ENCODE results near the gene TNK1.
A peak's percentile ranks its signal among the peaks of the same experiment; 100 is the strongest.
"Not testable (repeated sequence)": the region's sequence is repeated elsewhere in the genome, so short reads cannot be mapped to it uniquely, and the experiment has no call there.

The TNK1 gene

DNA sequence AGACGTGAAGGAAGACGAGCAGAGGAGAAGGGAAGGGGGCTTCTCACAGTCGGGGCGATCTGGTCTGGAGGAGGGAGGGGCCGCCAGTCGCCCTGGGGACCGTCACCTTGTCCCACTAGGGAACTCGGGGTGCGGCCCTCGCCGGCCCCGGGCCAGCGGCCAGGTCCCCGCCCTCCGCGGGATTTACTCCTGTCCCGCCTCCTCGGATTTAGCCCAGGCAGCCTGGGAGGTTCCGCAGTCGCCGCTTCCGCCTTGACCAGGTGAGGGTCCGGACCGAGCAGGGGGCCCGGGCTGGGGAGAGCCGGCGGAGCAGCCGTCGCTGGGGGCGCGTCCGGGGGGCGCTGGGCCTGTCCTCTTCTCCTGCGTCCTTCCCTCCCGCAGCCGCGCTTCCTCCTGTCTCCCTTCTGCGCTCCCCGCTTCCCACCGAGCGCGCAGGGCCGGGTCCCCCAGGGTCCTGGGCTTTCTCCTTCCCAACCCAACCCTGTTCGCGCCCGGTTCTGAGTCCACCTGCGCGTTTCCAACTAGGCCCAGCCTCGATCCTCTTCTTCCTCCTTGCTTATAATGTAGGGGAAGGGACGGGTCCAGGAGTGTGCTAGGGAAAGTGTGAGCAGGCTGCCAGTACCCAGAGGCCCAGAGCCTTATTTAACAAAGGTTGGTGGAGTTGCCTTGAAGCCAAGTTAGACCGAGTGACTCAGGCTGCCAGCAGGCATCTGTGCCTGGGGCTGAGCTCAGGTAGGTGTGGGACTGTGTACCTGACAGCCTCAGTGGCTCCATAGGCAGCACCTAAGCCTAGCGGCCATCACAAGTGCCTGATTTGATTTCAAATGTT, at the start of gene TNK1:
Gene TNK1 (plus strand): TSS at position 235 of the 829 bp plus-strand sequence. CDS start 1,838 bp downstream, outside the sequence.
- TF ChIP-seq, protein P1, sequence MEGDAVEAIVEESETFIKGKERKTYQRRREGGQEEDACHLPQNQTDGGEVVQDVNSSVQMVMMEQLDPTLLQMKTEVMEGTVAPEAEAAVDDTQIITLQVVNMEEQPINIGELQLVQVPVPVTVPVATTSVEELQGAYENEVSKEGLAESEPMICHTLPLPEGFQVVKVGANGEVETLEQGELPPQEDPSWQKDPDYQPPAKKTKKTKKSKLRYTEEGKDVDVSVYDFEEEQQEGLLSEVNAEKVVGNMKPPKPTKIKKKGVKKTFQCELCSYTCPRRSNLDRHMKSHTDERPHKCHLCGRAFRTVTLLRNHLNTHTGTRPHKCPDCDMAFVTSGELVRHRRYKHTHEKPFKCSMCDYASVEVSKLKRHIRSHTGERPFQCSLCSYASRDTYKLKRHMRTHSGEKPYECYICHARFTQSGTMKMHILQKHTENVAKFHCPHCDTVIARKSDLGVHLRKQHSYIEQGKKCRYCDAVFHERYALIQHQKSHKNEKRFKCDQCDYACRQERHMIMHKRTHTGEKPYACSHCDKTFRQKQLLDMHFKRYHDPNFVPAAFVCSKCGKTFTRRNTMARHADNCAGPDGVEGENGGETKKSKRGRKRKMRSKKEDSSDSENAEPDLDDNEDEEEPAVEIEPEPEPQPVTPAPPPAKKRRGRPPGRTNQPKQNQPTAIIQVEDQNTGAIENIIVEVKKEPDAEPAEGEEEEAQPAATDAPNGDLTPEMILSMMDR (conservative IDR thresholded peaks at IDR 0.05) = no peak
- peak within 1 kb of the TSS; percentile 75 for H3K27ac ChIP-seq

DNA sequence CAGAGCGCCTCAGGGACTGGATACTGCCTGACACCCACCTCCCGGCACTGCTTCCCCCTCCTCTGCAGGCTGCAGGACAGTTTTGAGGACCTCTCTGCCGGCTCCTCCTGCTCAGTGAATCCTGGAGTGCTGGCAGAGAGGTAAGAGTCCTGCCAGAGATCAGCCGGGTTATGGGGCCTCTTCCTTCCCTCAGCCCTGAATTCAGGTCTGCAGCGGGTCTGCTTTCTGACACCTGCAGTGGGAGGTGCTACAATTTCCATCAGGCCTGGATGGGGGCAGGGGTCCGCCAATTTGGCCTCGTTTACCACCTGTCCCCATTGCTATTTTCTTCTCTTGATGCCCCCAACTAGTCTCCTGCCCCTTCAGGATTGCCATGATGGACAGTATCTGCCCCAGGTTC, 48.8 kb upstream of the TNK1 start:
- TF ChIP-seq, protein P1 (conservative IDR thresholded peaks at IDR 0.05) = no peak
- H3K27ac ChIP-seq = no peak overlapping the region

DNA sequence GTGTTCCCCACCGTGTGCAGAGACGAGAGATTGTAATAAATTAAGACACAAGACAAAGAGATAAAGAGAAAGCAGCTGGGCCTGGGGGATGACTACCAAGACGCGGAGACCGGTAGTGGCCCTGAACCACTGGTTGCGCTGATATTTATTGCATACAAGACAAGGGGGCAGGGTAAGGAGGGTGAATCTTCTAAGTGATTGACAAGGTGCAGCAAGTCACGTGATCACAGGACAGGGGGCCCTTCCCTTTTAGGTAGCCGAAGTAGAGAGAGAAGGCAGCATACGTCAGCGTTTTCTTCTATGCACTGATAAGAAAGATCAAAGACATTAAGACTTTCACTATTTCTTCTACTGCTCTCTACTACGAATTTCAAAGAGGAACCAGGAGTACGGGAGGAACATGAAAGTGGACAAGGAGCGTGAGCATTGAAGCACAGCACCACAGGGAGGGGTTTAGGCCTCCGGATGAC, 48.3 kb upstream of the TNK1 start:
- not testable (repeated sequence) for H3K27ac ChIP-seq

DNA sequence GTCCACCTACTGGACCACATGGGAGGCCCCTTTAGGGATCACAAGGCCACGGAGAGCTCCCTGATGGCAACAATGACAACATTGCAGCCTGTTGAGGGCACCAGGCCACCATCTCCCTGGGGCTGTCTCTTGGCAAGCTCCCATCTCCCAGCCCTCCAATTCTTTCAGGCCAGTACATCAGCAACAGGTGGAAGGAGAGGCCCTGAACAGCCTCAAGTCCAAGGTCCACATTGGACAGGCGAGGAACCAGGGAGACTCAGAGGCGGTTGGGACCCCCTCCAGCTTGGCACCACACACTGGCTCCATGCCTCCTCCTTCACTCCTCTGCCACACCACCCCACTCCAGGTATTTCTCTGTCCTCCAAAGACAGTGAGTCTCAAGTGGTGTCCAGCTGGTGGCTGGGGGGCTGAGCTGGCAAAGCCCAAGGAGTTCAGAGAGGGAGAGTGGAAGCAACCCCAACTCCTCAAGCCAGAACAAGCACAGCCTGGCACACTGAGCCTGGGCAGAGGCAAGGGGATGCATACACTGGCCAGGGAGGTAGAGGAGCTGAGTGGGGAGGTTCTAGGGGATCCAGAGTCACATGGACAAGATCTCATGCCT, 45.9 kb upstream of the TNK1 start:
- TF ChIP-seq, protein P1 (conservative IDR thresholded peaks at IDR 0.05) = no peak

DNA sequence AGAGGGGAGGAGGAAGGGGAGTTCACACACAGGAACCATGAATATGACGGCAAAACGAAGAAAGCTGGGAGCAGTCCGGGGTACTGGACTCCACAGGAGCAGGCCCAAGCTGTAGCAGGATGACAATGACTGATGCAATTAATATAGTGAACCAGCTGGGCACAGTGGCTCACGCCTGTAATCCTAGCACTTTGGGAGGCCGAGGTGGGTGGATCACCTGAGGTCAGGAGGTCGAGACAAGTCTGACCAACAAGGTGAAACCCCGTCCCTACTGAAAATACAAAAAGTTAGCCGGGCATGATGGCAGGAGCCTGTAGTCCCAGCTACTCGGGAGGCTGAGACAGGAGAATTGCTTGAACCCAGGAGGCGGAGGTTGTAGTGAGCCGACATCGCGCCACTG, 45.1 kb upstream of the TNK1 start:
- not testable (repeated sequence) for H3K27ac ChIP-seq

More for the DNA sequence above, 45.9 kb upstream of the TNK1 start:
- H3K27ac ChIP-seq = no peak overlapping the region

DNA sequence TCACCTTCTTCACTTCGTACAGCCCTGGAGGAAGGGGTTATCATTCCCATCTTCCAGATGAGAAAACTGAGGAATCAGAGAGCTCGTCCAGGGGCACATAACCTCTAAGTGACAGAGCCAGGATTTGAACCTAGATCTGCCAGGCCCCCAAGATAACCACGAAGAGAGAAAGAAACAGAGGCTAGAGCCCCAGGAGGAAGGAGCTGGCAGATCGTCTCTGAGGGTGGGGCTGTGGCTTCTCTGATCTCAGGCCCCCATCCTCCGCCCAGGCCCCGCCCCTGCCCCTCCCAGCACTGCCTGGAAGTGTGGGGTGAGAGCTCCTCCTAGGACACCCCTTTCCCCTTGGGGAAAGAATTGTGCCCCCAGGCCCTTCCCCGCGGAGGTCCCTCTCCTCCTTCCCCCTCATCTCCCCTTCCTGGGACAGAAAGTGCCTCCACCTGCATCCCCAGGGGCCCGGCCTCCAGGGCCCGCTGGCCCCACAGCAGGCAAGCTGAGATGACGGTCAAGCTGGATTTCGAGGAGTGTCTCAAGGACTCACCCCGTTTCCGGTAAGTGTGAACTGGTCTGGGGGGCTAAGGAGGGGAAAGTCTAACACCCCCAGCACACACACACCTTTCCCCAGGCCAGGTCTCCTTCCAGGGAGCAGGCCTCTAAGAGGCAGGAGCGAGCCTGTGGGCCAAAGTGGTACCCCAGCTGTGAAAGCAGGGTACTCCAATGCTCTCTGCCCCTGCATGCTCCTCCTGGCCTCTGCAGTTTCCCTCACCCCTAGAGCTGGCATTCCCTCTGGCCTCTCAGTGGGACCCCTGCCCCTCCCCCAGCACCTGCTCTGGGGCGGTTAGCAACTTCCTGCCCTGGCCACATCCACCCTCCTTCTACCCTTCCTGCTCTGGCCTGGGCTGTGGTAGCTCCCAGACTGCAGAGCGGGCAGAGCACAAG, 44.4 kb upstream of the TNK1 start, which contains the start of gene ACAP1:
Gene ACAP1 (plus strand): TSS at position 290 of the 936 bp plus-strand sequence. CDS start 206 bp downstream, at position 496.
- H3K27ac ChIP-seq = no peak within 1 kb of the TSS
- TF ChIP-seq, protein P1 (conservative IDR thresholded peaks at IDR 0.05) = no peak

DNA sequence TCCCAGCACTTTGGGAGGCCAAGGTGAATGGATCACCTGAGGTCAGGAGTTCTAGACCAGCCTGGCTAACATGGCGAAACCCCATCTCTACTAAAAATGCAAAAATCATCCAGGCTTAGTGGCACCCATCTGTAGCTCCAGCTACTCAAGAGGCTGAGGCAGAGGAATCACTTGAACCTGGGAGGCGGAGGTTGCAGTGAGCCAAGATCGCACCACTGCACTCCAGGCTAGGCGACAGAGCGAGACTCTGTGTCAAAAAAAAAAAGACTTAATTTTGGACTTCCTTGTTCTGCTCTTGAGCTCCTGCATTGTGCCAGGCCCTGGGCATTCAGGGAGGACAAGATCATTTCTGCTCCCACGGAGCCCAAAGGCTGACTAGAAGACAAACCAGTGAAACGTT, 43.3 kb upstream of the TNK1 start:
- H3K27ac ChIP-seq = not testable (repeated sequence)

DNA sequence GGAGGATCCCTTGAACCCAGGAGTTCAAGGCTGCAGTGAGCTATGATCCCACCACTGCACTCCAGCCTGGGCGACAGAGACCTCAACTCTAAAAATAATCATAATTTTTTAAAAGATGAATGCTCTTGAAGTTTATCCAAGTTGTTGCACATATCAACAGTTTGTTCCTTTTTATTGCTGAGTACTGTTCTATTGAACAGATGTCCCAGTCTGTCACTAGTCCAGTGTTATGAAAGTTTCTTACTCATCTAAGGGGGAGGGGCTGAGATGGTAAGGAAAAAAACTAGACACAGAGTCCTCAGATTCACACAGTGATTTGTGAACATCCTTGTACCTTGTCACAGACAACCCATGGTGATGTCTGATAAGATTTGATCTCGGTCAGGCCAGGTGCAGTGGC, 40.7 kb upstream of the TNK1 start:
- no peak overlapping the region for H3K27ac ChIP-seq
- TF ChIP-seq, protein P1 (conservative IDR thresholded peaks at IDR 0.05) = no peak
